SK-N-SH (cell line): ENCODE measurements around the gene ANKRD33B. TPM values are rescaled to one million over a fixed set of nuclear protein-coding genes. Genes with fewer than 3 reads are reported as not detected.

Experiments
- CTCF ChIA-PET: fragments of 300-600, 350-600 bp; formaldehyde crosslinking; extraction: SDS; loops from one replicate; lab custom pipeline; 2021; lab: Yijun Ruan, JAX
- POLR2A ChIA-PET: fragments of 350-600 bp; sonication (Branson Sonifier 250); formaldehyde crosslinking; extraction: SDS; loops from one replicate; lab custom pipeline; 2020; ENCODE audit warnings: antibody characterized with exemption, inconsistent platforms; lab: Yijun Ruan, JAX
- DNase-seq: peaks from one replicate; pipeline ENCODE4 v3.0.0; 2012
- H2AFZ ChIP-seq: fragments of 200-600 bp; sonication (generic); 2 replicates; pipeline ENCODE4 v1.8.1; 2016; ENCODE audit warnings: antibody characterized with exemption, mild to moderate bottlenecking, low read depth
- H3F3A ChIP-seq: fragments of 200-600 bp; sonication (generic); replicated peaks from 2 replicates; pipeline ENCODE3; 2016; ENCODE audit warnings: antibody characterized with exemption, mild to moderate bottlenecking; ENCODE audit not compliant: insufficient read depth
- H3K27ac ChIP-seq, 2 experiments: fragments of 200-500 bp in 1 of 2; fragments of 200-600 bp in 1 of 2; sonication (Bioruptor generic) in 1 of 2; sonication (generic), shearing (Covaris generic) in 1 of 2; 2 replicates each; pipeline versions ENCODE4 v1.5.1 to v1.6.1; 2014 to 2016; ENCODE audit warnings: low read depth in 2 of 2, inconsistent platforms in 1 of 2, low read length in 1 of 2, mild to moderate bottlenecking in 1 of 2, mixed read lengths in 1 of 2
- H3K27me3 ChIP-seq: fragments of 200-600 bp; sonication (generic), shearing (Covaris generic); 2 replicates; pipeline ENCODE4 v1.6.1; 2016; ENCODE audit warnings: mixed run types; ENCODE audit not compliant: insufficient read depth
- H3K36me3 ChIP-seq, 2 experiments: fragments of 200-500 bp in 1 of 2; fragments of 200-600 bp in 1 of 2; sonication (Bioruptor generic) in 1 of 2; sonication (generic) in 1 of 2; replicated peaks in 1 of 2; 2 replicates each; pipeline versions ENCODE3 to v1.5.1; 2014 to 2016; ENCODE audit warnings: low read length in 1 of 2, mild to moderate bottlenecking in 1 of 2; ENCODE audit not compliant: insufficient read depth in 2 of 2, control insufficient read depth in 1 of 2
- H3K4me1 ChIP-seq, 2 experiments: fragments of 200-500 bp in 1 of 2; fragments of 200-600 bp in 1 of 2; sonication (Bioruptor generic) in 1 of 2; sonication (generic), shearing (Covaris generic) in 1 of 2; 2 replicates each; pipeline versions ENCODE4 v1.5.1 to v1.6.1; 2014 to 2016; ENCODE audit warnings: low read depth in 1 of 2, low read length in 1 of 2, mixed run types in 1 of 2; ENCODE audit not compliant: insufficient read depth in 2 of 2, control insufficient read depth in 1 of 2
- H3K4me2 ChIP-seq: fragments of 200-600 bp; sonication (generic), shearing (Covaris generic); 2 replicates; pipeline ENCODE4 v1.6.1; 2017; ENCODE audit warnings: mixed run types
- H3K4me3 ChIP-seq, 2 experiments: fragments of 200-500 bp in 1 of 2; fragments of 200-600 bp in 1 of 2; sonication (Bioruptor generic) in 1 of 2; sonication (generic), shearing (Covaris generic) in 1 of 2; 2 replicates each; pipeline versions ENCODE4 v1.5.1 to v1.8.1; 2014 to 2016; ENCODE audit warnings: low read depth in 2 of 2, inconsistent platforms in 1 of 2, low read length in 1 of 2, mild to moderate bottlenecking in 1 of 2, mixed read lengths in 1 of 2, moderate library complexity in 1 of 2
- H3K79me2 ChIP-seq: fragments of 200-600 bp; sonication (generic); 2 replicates; pipeline ENCODE4 v1.8.1; 2017; ENCODE audit warnings: mild to moderate bottlenecking; ENCODE audit not compliant: insufficient read depth
- H3K9ac ChIP-seq: fragments of 200-600 bp; sonication (generic); 2 replicates; pipeline ENCODE4 v1.6.1; 2017; ENCODE audit warnings: mixed run types
- H3K9me2 ChIP-seq: fragments of 200-600 bp; sonication (generic); 2 replicates; pipeline ENCODE4 v1.6.1; 2017; ENCODE audit warnings: mixed run types
- H3K9me3 ChIP-seq: fragments of 200-600 bp; sonication (generic); 2 replicates; pipeline ENCODE4 v1.6.1; 2017; ENCODE audit warnings: mixed run types, mild to moderate bottlenecking, moderate library complexity
- H4K20me1 ChIP-seq: fragments of 200-600 bp; sonication (generic); 2 replicates; pipeline ENCODE4 v1.6.1; 2017; ENCODE audit warnings: mild to moderate bottlenecking, mixed run types; ENCODE audit not compliant: insufficient read depth
- CHD2 ChIP-seq: fragments of 150-350 bp; IDR thresholded peaks from 2 replicates; pipeline ENCODE4 v1.6.1; 2018; ENCODE audit warnings: low read length; ENCODE audit not compliant: partially characterized antibody
- ELF1 ChIP-seq: IDR thresholded peaks from 2 replicates; pipeline ENCODE4 v1.4.0; 2012
- FOXJ3 ChIP-seq: sonication (generic); formaldehyde crosslinking; IDR thresholded peaks from 2 replicates; pipeline ENCODE4 v1.5.1; 2020; ENCODE audit warnings: mild to moderate bottlenecking, missing genetic modification reagents
- GABPA ChIP-seq: IDR thresholded peaks from 2 replicates; pipeline ENCODE4 v1.4.0; 2012; ENCODE audit warnings: low read depth, mild to moderate bottlenecking
- GATA2 ChIP-seq: sonication (generic); formaldehyde crosslinking; IDR thresholded peaks from 2 replicates; pipeline ENCODE4 v1.5.0; 2020; ENCODE audit warnings: mild to moderate bottlenecking, missing genetic modification reagents
- MXI1 ChIP-seq: IDR thresholded peaks from 2 replicates; pipeline ENCODE4 v1.6.1; 2012; ENCODE audit warnings: mild to moderate bottlenecking, low read depth, low read length, improper control_type of control experiment
- REST ChIP-seq: IDR thresholded peaks from 2 replicates; pipeline ENCODE4 v1.6.1; 2012; ENCODE audit warnings: mild to moderate bottlenecking, low read depth, low read length, moderate library complexity
- RFX5 ChIP-seq: IDR thresholded peaks from 2 replicates; pipeline ENCODE4 v1.6.1; 2012; ENCODE audit warnings: mild to moderate bottlenecking, improper control_type of control experiment, low read length
- RXRA ChIP-seq: IDR thresholded peaks from 2 replicates; pipeline ENCODE4 v1.4.0; 2012; ENCODE audit warnings: low read depth, mild to moderate bottlenecking, borderline replicate concordance
- USF1 ChIP-seq: IDR thresholded peaks from 2 replicates; pipeline ENCODE4 v1.4.0; 2012; ENCODE audit warnings: low read depth, borderline replicate concordance
- ZBTB33 ChIP-seq: IDR thresholded peaks from 2 replicates; pipeline ENCODE4 v1.4.0; 2012; ENCODE audit warnings: low read depth, borderline replicate concordance
- WGBS: methylation state at CpG from one replicate; pipeline ENCODE4 v1.1.6; 2017; ENCODE audit warnings: low lambda C conversion rate; 5-methylcytosine and 5-hydroxymethylcytosine counted together
- polyA plus RNA-seq, 3 experiments: library from polyadenylated mRNA; depleted of rRNA; stranded (reverse); fragments of >200 nt; gene quantifications; 2 replicates each; pipeline ENCODE4 v1.2.3, GENCODE V29; 2012

Gene ANKRD33B
- polyA plus RNA-seq, 1 of the 3 experiments (the other 2 are of a cell fraction): 1.8 TPM

- Histone ChIP-seq H3K27me3 (no peaks in the 10 kb centered on the region), H2AFZ (no peak overlapping the region), H3K4me3 (no peak overlapping the region), H4K20me1 (no peaks in the 10 kb centered on the region), H3K36me3 (no peaks in the 10 kb centered on the region), H3K79me2 (no peaks in the 10 kb centered on the region), H3K9me2 (no peaks in the 10 kb centered on the region), H3K9ac (no peak overlapping the region), H3K9me3 (no peaks in the 10 kb centered on the region), H3K4me1 (peaks cover 6 to 7% of the 10 kb centered on the region in 2 experiments; a peak in 3 of 4 replicates), H3K27ac (no peak overlapping the region), H3K4me2 (no peak overlapping the region)
- ChIA-PET CTCF (interaction anchor here (0.9 kb wide), 1 partner anchor 8 kb away, joined by 3 read pairs; no protein-coding TSS in a partner anchor), POLR2A (no interaction called here)
- no peak for DNase-seq
- 74% methylated on average over 3 of the region's 4 CpGs for whole genome bisulfite sequencing
- TF ChIP-seq RXRA: no peak
- no peak for TF ChIP-seq GABPA
- TF ChIP-seq REST: no peak
- no peak for TF ChIP-seq MXI1
- no peak for TF ChIP-seq GATA2 (CRISPR knock-in tag)
- TF ChIP-seq FOXJ3 (CRISPR knock-in tag): no peak
- no peak for TF ChIP-seq ZBTB33
- no peak for TF ChIP-seq RFX5
- no peak for TF ChIP-seq CHD2
- no peak for TF ChIP-seq ELF1
- no peak for TF ChIP-seq USF1
- TF ChIP-seq, all 33 proteins: peak for 0
- peaks cover 9% of the 10 kb centered on the region for H3F3A ChIP-seq
Observed at GRCh38 chr5:10537624-10538023, 26.2 kb upstream of the ANKRD33B start.
